Measurements from ENCODE around the gene DNAJB6. TPM values are rescaled to one million over a fixed set of nuclear protein-coding genes. Genes with fewer than 3 reads are reported as not detected.

Gene DNAJB6
- polyA plus RNA-seq, 1 donor: 142 TPM

Other genes starting within 250 kb of the DNAJB6 start
- gene UBE3C, start 198.1 kb upstream of the DNAJB6 start, polyA plus RNA-seq (ENCODE audit: insufficient read length): 36.3 TPM